ENCODE data around the gene FHIT.
"Not testable (repeated sequence)": the region's sequence is repeated elsewhere in the genome, so short reads cannot be mapped to it uniquely, and the experiment has no call there.

FHIT gene

DNA sequence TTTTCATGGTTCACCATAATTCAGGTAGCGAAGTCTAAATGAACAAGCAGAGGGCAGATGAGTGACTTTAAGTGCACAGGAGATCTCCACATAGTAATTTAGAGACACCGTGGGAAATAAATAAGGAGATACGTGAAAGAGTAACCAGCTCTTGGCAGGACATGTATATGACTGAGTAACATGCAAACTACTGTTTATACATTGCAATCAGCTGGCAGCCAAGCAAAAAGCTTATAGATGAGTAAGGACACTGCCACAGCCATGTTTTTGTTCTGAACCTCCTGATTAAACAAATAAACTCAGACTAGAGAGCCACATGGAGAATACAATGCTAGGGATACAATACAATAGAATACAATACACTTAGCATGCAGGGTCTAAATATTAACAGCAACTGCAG, 252.4 kb downstream of the FHIT start:
- TF ChIP-seq, protein P1, sequence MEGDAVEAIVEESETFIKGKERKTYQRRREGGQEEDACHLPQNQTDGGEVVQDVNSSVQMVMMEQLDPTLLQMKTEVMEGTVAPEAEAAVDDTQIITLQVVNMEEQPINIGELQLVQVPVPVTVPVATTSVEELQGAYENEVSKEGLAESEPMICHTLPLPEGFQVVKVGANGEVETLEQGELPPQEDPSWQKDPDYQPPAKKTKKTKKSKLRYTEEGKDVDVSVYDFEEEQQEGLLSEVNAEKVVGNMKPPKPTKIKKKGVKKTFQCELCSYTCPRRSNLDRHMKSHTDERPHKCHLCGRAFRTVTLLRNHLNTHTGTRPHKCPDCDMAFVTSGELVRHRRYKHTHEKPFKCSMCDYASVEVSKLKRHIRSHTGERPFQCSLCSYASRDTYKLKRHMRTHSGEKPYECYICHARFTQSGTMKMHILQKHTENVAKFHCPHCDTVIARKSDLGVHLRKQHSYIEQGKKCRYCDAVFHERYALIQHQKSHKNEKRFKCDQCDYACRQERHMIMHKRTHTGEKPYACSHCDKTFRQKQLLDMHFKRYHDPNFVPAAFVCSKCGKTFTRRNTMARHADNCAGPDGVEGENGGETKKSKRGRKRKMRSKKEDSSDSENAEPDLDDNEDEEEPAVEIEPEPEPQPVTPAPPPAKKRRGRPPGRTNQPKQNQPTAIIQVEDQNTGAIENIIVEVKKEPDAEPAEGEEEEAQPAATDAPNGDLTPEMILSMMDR (IDR thresholded peaks at IDR 0.05), result no peak
- Mint-ChIP-seq H3K9me3 (no peaks in the 10 kb centered on the region), H3K27me3 (ENCODE audit: low read depth, poor library complexity) (peaks cover 4% of the 10 kb centered on the region), H3K4me1 (peaks cover 6% of the 10 kb centered on the region), H3K4me3 (no peak overlapping the region), H3K36me3 (ENCODE audit: low read depth) (no peaks in the 10 kb centered on the region), H3K27ac (no peak overlapping the region)
- no peak for DNase-seq

DNA sequence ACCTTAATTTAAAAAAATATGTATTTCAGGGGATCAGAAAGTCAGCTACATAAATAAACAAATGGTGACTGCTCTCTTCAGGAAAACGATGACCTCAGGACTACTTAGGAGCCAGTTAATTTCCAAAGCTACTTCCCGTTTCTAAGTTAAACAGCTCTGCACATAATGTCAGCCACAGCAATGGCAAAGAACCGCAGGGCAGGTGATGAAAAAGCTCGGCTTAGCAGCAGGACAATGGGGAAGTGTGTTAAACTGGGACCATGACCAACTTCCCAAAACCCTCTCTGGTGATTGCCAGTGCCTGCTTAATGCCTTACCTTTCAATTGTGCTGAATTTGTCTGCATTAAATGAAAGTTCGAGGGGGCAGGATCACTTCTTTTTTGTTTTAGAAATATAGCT, 258.9 kb downstream of the FHIT start:
- H3K9me3 Mint-ChIP-seq, result peaks cover 10% of the 10 kb centered on the region
- H3K4me1 Mint-ChIP-seq, result peaks cover 12% of the 10 kb centered on the region
- H3K27me3 Mint-ChIP-seq (ENCODE audit: low read depth, poor library complexity), result no peaks in the 10 kb centered on the region
- no peak for DNase-seq
- TF ChIP-seq, protein P1 (IDR thresholded peaks at IDR 0.05), result no peak
- H3K36me3 Mint-ChIP-seq (ENCODE audit: low read depth), result peaks cover 4% of the 10 kb centered on the region
- no peak overlapping the region for H3K27ac Mint-ChIP-seq
- no peak overlapping the region for H3K4me3 Mint-ChIP-seq

DNA sequence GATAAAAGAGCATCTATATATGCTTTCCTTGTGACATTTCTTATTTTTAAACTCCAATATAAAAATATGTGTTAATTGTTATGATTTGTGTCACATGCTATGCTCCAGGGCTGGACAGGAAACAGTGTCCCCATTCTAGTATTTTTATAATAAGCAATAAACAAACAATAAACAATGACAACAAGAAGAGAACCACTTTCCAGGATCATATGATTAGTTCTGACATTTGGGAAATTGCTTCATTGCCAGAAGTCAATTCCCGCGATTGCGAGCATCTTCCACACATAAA, 260.9 kb downstream of the FHIT start:
- no peak for DNase-seq
- H3K36me3 Mint-ChIP-seq (ENCODE audit: low read depth), result peaks cover 16% of the 10 kb centered on the region
- no peak overlapping the region for H3K27ac Mint-ChIP-seq
- no peak overlapping the region for H3K4me3 Mint-ChIP-seq
- peaks cover 7% of the 10 kb centered on the region for H3K4me1 Mint-ChIP-seq
- TF ChIP-seq, protein P1 (IDR thresholded peaks at IDR 0.05), result no peak
- H3K9me3 Mint-ChIP-seq, result peaks cover 29% of the 10 kb centered on the region
- H3K27me3 Mint-ChIP-seq (ENCODE audit: low read depth, poor library complexity), result no peaks in the 10 kb centered on the region

DNA sequence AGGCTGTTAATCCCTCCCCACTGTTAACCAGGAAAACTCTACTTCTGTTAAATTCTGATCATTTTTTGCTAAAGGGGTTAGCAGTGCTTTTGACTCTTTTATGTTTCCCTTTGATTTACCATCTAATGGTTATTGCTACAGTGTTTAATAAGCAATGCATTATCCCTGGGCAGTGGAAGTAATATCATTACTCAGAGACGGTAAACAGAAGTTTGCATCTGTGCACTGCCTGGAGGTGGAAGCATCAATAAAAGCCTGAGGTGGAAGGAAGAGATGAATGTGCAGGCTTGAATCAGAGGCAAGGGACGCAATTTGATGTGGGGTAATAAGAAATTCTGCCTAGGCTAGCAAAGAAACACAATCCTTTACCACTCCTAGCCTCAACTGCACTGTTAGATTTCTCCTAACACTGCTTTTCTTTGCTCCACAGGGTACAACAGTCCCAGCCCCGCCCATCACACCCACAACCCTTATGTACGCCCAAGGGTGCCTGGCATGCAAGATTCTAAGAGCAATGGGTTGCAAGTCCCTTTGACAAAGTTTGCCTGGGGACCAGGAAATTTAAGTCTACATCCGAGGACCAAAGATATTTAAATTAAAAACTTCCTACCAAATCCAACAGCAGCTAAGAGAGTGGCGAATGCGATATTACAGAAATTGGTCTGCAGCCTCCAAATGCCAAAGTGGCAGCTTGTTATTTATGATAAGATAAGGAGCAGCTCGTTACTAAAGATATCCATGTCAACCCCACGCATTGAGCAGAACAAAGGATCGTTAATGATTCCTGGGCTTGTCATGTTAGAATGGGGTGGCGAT, 261.4 kb downstream of the FHIT start:
- TF ChIP-seq, protein P1 (IDR thresholded peaks at IDR 0.05), result no peak
- no peak for DNase-seq
- H3K4me1 Mint-ChIP-seq, result peaks cover 7% of the 10 kb centered on the region
- no peak overlapping the region for H3K4me3 Mint-ChIP-seq
- no peak overlapping the region for H3K27ac Mint-ChIP-seq
- peaks cover 2% of the 10 kb centered on the region for H3K27me3 Mint-ChIP-seq (ENCODE audit: low read depth, poor library complexity)
- peaks cover 22% of the 10 kb centered on the region for H3K36me3 Mint-ChIP-seq (ENCODE audit: low read depth)
- H3K9me3 Mint-ChIP-seq, result peaks cover 34% of the 10 kb centered on the region

DNA sequence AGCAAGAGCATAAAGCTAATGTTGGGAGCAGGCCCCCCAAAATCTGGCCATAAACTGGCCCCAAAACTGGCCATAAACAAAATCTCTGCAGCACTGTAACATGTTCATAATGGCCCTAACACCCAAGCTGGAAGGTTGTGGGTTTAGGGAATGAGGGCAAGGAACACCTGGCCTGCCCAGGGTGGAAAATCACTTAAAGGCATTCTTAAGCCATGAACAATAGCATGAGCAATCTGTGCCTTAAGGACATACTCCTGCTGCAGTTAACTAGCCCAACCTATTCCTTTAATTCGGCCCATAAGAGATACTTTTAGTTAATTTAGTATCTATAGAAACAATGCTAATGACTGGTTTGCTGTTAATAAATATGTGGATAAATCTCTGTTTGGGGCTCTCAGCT, 264.1 kb downstream of the FHIT start:
- not testable (repeated sequence) for H3K27me3 Mint-ChIP-seq (ENCODE audit: low read depth, poor library complexity); DNase-seq

DNA sequence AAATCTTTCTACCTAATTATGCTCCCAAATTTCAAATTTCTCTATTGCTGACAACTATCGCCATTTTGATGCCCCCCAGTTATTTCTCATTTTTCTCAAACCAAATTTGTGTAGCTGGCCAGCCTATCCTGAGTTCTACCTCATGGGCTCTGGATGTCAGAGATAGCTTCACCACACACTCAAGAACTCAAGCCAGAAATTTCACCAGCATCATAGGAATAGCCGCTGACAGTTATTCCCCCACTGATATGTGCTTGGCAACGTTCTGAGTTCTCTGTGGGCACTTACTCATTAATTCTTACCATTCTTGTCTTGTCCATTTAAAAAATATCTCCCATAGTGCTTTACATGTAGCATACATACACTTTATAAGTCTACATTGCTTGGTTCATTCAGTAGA, 264.7 kb downstream of the FHIT start:
- Mint-ChIP-seq H3K27ac (no peak overlapping the region), H3K27me3 (ENCODE audit: low read depth, poor library complexity) (peaks cover 2% of the 10 kb centered on the region), H3K36me3 (ENCODE audit: low read depth) (peaks cover 22% of the 10 kb centered on the region), H3K9me3 (peaks cover 58% of the 10 kb centered on the region), H3K4me3 (no peak overlapping the region), H3K4me1 (peaks cover 7% of the 10 kb centered on the region)
- TF ChIP-seq, protein P1 (IDR thresholded peaks at IDR 0.05), result no peak
- DNase-seq, result no peak

More for the DNA sequence above, 264.1 kb downstream of the FHIT start:
- H3K4me3 Mint-ChIP-seq, H3K27ac Mint-ChIP-seq, H3K4me1 Mint-ChIP-seq: not testable (repeated sequence)
- Mint-ChIP-seq H3K9me3 (peaks cover 58% of the 10 kb centered on the region), H3K36me3 (ENCODE audit: low read depth) (peaks cover 22% of the 10 kb centered on the region)
